Measurements from ENCODE around the gene RAB33A.

- TF ChIP-seq GATA2 (IDR thresholded peaks at IDR 0.05; ENCODE audit: insufficient read depth, insufficient read length, low read depth, low read length) (no peak), POLR2A (IDR thresholded peaks at IDR 0.05; ENCODE audit: low read depth, low read length) (no peak), EZH2 (IDR thresholded peaks at IDR 0.05; ENCODE audit: borderline replicate concordance, low read depth, low read length, severe bottlenecking) (no peak), MYC (IDR thresholded peaks at IDR 0.05; ENCODE audit: low read depth, low read length) (no peak), POLR2AphosphoS5 (IDR thresholded peaks at IDR 0.05; ENCODE audit: insufficient read depth, low read depth, low read length) (no peak), JUN (IDR thresholded peaks at IDR 0.05; ENCODE audit: borderline replicate concordance, insufficient read depth, insufficient read length, low read depth) (no peak), FOS (IDR thresholded peaks at IDR 0.05; ENCODE audit: borderline replicate concordance, insufficient read depth, low read length) (no peak)
- TF ChIP-seq, protein P1, sequence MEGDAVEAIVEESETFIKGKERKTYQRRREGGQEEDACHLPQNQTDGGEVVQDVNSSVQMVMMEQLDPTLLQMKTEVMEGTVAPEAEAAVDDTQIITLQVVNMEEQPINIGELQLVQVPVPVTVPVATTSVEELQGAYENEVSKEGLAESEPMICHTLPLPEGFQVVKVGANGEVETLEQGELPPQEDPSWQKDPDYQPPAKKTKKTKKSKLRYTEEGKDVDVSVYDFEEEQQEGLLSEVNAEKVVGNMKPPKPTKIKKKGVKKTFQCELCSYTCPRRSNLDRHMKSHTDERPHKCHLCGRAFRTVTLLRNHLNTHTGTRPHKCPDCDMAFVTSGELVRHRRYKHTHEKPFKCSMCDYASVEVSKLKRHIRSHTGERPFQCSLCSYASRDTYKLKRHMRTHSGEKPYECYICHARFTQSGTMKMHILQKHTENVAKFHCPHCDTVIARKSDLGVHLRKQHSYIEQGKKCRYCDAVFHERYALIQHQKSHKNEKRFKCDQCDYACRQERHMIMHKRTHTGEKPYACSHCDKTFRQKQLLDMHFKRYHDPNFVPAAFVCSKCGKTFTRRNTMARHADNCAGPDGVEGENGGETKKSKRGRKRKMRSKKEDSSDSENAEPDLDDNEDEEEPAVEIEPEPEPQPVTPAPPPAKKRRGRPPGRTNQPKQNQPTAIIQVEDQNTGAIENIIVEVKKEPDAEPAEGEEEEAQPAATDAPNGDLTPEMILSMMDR (IDR thresholded peaks at IDR 0.05; ENCODE audit: extremely low read depth in 1 of 2, insufficient read depth in 1 of 2, low read depth in 1 of 2, low read length in 2 of 2), result no peak
- TF ChIP-seq, protein P2, sequence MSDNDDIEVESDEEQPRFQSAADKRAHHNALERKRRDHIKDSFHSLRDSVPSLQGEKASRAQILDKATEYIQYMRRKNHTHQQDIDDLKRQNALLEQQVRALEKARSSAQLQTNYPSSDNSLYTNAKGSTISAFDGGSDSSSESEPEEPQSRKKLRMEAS (IDR thresholded peaks at IDR 0.05; ENCODE audit: insufficient read depth, insufficient read length), result no peak
These were observed 5.3 kb upstream of the RAB33A start for GRCh38 chrX:130166503-130166777.
